ENCODE results near the gene GSN.
"Not testable (repeated sequence)": the region's sequence is repeated elsewhere in the genome, so short reads cannot be mapped to it uniquely, and the experiment has no call there.

The GSN gene

DNA sequence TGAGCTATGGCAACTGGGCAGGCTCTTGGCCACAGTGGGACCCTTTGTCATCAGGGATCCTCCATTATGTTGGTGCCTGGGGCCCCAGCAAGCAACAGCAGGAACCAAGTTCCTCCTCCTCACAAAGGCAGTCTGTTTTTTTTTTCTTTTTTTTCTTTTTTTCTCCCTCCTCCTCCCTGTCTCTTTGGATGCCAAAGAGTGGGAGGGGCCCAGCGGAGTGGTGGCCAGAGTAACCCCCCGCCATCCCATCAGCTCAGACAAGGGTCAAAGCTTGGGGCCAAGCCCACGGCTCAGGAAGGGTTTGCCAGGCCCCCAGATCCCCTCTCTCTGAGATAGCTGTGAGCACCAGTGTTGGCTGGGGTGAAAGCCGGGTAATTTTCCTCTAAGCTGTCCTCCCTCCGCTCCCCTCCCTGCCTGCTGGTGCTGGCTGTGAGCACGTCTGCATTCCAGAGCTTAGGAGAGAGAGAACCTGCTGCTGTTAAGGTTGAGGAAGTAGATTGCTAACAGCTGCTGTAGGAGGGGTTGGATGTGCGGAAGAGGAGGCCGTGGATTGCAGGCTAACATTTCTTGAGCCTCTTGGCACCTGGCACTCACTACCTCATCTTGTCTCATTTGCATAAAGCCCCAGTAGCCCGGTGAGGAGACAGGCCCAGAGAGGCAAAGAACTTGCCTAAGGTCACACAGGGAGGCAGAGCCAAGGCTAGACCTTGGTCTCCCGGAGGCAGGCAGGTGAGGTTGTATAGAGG lies 21.2 kb downstream of the GSN start:
- no peak for DNase-seq

- no peak for DNase-seq
Measured at GRCh38 chr9:121289772-121290370, 21.9 kb downstream of the GSN start.

DNA sequence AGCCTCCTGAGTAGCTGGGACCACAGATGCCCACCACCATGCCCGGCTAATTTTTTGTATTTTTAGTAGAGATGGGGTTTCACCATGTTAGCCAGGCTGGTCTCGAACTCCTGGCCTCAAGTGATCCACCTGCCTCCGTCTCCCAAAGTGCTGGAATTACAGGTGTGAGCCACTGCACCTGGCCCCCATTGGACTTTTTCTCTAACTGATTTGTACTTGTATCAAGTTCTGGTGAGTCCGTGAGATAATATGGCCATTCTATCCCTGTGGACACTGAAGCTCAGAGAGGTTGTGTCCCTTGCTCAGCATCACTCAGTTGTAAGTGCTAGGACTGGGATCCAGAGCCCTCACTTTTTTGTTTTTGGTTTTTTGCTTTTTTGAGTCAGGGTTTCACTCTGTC lies 23.6 kb downstream of the GSN start:
- not testable (repeated sequence) for DNase-seq

DNA sequence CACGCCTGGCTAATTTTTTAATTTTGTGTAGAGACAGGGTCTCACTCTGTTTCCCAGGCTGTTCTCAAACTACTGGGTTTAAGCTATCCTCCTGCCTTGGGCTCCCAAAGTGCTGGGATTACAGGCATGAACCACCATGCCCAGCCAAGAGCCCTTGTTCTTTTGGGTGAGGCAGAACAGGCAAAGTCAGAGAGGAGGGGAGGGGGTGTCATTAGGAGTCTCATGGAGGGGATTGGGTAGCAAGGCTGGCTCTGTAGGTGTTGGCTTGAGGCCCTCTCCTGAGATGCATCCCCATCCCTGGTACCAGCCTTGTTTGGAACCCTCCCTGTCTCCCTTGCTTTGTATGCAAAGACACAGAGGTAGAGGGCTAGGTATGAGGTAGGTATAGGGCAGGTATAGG lies 24.1 kb downstream of the GSN start:
- DNase-seq: no peak

DNA sequence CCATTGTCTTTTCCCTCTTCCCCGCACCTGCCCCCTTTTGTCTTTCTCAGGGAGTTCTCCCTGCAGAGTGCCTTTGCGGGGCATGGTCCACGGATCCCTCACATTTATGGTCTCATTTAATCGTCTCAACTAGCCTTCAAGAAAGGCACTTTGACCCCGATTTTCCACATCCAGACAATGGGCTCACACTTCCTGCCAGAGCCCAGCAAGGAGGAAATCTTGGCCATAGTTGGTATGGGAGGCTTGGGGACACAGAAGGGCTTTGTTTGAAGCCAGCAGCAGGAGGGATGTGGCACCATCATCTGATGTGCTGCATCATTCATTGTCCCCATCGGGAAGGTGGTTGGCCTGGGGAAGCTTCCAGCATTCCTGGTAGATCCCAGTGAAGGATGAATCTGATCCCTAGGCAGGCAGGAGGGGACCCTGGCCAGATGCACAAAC lies 24.9 kb downstream of the GSN start:
- no peak for DNase-seq

- DNase-seq: no peak
Measured at GRCh38 chr9:121294151-121294743, 26.3 kb downstream of the GSN start.

- DNase-seq: no peak
Measured at GRCh38 chr9:121294866-121295661, 27.1 kb downstream of the GSN start.

GRCh38 chr9:121295662-121296191 lies 27.8 kb downstream of the GSN start:
- no peak for DNase-seq

- DNase-seq: no peak
Measured at GRCh38 chr9:121296213-121297127, 28.5 kb downstream of the GSN start.

GRCh38 chr9:121297389-121297788 lies 29.4 kb downstream of the GSN start:
- DNase-seq: no peak

GRCh38 chr9:121298016-121298538 lies 30.1 kb downstream of the GSN start:
- DNase-seq: no peak

DNA sequence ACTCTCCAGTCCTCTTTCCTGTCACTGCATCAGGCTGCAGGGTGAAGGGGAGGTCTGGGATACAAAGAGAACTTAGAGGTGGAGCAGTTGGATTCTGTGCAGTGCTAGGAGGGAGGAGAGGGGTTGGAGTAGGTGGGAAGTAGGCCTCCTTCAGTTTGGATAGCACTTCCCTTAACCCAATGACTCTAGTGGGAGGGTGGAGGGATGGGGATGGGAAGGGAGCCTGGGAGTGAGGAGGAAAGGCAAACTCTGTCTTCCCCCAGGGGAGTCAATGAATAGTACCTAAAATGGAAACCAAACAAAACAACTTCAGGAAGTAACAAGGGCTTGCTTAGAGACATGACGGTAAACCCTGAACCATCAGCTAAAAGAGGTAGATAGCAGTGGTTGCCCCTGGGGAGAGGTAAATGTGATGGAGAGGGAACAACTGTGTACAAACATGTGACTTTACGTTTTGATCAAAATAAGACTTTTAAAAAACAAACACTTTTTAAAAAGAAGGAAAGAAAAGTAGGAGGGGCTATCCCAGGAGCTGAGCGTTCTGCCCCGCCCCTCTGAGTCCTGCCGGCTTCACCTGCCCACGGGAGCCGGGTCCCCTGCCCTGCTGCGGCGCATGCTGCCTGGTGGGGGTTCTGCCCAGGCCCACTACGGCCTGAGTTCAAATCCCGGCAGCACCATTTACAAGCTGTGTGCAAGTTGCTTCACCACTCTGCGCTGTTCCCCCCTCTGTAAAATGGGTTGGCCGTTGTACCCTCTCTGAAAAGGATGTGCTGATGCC lies 30.9 kb downstream of the GSN start:
- DNase-seq: no peak

GRCh38 chr9:121299467-121300282 lies 31.7 kb downstream of the GSN start:
- no peak for DNase-seq

DNA sequence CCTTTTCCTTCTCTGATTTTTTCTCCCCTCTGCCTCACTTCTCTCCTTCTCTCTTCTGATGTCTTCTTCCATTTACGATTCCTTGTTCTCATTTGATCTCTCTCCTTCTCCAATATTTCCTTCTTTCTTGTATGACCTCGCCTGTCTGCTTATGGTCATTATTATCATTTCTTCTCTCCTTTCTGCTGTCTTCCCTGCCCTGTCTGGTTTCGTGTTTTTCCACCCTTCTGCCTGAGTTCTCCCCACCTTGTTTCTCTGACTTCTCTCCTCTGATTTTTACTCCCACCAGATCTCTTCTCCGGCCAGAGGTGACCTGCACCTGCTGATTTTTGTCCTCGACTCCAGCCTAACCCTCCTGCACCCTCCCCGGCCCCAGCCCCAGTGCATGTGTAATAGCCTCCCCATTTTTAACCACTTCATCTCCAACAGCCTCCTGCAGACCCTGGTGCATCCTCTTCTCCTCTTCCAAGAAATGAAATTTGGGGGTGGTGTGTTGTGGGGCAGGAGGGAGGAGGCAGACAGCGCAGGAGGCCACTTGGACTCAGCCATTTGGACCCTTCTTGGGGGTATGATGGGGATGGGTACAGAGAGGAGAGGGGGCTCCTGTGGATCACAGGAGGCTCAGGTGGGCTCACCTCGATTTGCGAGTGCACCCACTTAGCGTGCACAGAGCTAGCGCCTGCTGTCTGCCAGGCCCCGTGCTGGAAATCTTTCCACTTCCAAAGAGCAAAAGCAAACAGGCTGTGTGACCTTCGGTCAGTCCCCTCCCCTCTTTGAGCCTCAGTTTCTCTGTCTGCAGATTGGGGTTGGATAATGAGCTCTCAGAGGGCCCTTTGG lies 32.5 kb downstream of the GSN start:
- no peak for DNase-seq

GRCh38 chr9:121301881-121302286 lies 33.9 kb downstream of the GSN start:
- DNase-seq: no peak

DNA sequence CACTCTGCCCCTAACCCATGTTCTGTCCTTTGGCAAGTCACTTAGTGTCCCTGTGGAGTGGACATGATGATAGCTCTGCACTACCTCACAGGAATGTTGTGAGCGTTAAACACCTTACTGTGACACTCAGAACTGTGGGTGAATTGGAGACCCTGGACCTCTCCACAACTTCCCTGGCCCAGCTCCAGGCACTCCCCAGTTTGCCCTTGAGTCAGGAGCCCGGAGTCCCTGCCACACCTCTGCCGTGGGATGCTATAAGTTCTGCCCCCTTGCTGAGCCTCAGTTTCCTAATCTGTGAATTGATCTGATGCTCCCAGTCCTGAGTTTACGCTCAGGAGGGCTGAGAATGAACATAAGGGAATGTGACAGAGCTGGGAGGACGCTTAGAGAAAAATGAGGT lies 34.4 kb downstream of the GSN start:
- DNase-seq: no peak

DNA sequence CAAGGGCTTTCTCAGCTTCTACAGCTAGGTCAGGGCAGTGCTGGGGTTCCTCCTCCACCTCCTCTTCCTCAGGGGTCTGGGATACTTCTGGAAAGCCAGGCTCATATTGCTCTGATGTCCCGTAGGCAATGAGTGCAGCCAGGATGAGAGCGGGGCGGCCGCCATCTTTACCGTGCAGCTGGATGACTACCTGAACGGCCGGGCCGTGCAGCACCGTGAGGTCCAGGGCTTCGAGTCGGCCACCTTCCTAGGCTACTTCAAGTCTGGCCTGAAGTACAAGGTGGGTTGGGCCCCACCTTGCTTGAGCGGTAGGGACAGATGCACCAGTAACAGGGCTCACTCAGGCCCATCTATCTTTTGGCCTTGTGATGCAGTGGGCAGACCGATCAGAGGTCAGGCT lies 34.8 kb downstream of the GSN start:
- DNase-seq: no peak

- DNase-seq: no peak
Measured at GRCh38 chr9:121303456-121304451, 35.8 kb downstream of the GSN start.
